Skeletal muscle satellite cell (primary cell): ENCODE measurements around the gene IL4.
"Not testable (repeated sequence)": the region's sequence is repeated elsewhere in the genome, so short reads cannot be mapped to it uniquely, and the experiment has no call there.

Experiments
- H3K27me3 ChIP-seq: 2 replicates; pipeline ENCODE4 v1.7.0; 2013; ENCODE audit warnings: low read length; ENCODE audit not compliant: control insufficient read depth, insufficient read depth
- H3K36me3 ChIP-seq: 2 replicates; pipeline ENCODE4 v1.7.0; 2013; ENCODE audit warnings: mild to moderate bottlenecking, control low read depth, low read length; ENCODE audit not compliant: insufficient read depth
- H3K4me1 ChIP-seq: 2 replicates; pipeline ENCODE4 v1.7.0; 2013; ENCODE audit warnings: low read length; ENCODE audit not compliant: control insufficient read depth, insufficient read depth
- H3K4me2 ChIP-seq: 2 replicates; pipeline ENCODE4 v1.7.0; 2013; ENCODE audit warnings: mild to moderate bottlenecking, low read length
- H3K4me3 ChIP-seq: 2 replicates; pipeline ENCODE4 v1.7.0; 2013; ENCODE audit warnings: low read length
- H3K9ac ChIP-seq: 2 replicates; pipeline ENCODE4 v1.7.0; 2013; ENCODE audit warnings: mild to moderate bottlenecking, low read depth, low read length, moderate library complexity
- H3K9me3 ChIP-seq: replicated peaks from 2 replicates; pipeline ENCODE4 v1.7.0; 2013; ENCODE audit warnings: mild to moderate bottlenecking, control low read depth, low read length

IL4 gene

GRCh38 chr5:132688536-132689339, 14.9 kb downstream of the IL4 start:
- Histone ChIP-seq H3K9me3 (no peaks in the 10 kb centered on the region), H3K4me1 (no peaks in the 10 kb centered on the region), H3K4me3 (no peak overlapping the region), H3K4me2 (no peak overlapping the region), H3K27me3 (no peaks in the 10 kb centered on the region), H3K9ac (no peak overlapping the region), H3K36me3 (no peaks in the 10 kb centered on the region)

GRCh38 chr5:132689513-132689912, 15.7 kb downstream of the IL4 start:
- Histone ChIP-seq H3K9me3 (no peaks in the 10 kb centered on the region), H3K4me2 (no peak overlapping the region), H3K36me3 (no peaks in the 10 kb centered on the region), H3K4me3 (no peak overlapping the region), H3K4me1 (no peaks in the 10 kb centered on the region), H3K27me3 (no peaks in the 10 kb centered on the region), H3K9ac (no peak overlapping the region)

- Histone ChIP-seq H3K36me3 (no peaks in the 10 kb centered on the region), H3K4me3 (no peak overlapping the region), H3K9me3 (no peaks in the 10 kb centered on the region), H3K4me2 (no peak overlapping the region), H3K4me1 (no peaks in the 10 kb centered on the region), H3K9ac (no peak overlapping the region), H3K27me3 (no peaks in the 10 kb centered on the region)
These were observed 16.4 kb downstream of the IL4 start for GRCh38 chr5:132690156-132690555.

- H3K4me3 ChIP-seq, H3K36me3 ChIP-seq, H3K4me2 ChIP-seq, H3K9ac ChIP-seq, H3K27me3 ChIP-seq, H3K9me3 ChIP-seq, H3K4me1 ChIP-seq: not testable (repeated sequence)
These were observed 18.2 kb downstream of the IL4 start for GRCh38 chr5:132691755-132692631.

GRCh38 chr5:132692632-132692967, 18.8 kb downstream of the IL4 start:
- Histone ChIP-seq H3K9me3 (no peaks in the 10 kb centered on the region), H3K27me3 (no peaks in the 10 kb centered on the region), H3K36me3 (no peaks in the 10 kb centered on the region), H3K9ac (no peak overlapping the region), H3K4me3 (no peak overlapping the region), H3K4me1 (no peaks in the 10 kb centered on the region), H3K4me2 (no peak overlapping the region)

- Histone ChIP-seq H3K27me3 (no peaks in the 10 kb centered on the region), H3K4me1 (no peaks in the 10 kb centered on the region), H3K9ac (no peak overlapping the region), H3K4me2 (no peak overlapping the region), H3K4me3 (no peak overlapping the region), H3K36me3 (peaks cover 19% of the 10 kb centered on the region), H3K9me3 (no peaks in the 10 kb centered on the region)
These were observed 22.2 kb downstream of the IL4 start for GRCh38 chr5:132695956-132696355.

GRCh38 chr5:132704875-132705274, 31.1 kb downstream of the IL4 start:
- H3K36me3 ChIP-seq, result peaks cover 15% of the 10 kb centered on the region
- H3K4me3 ChIP-seq, result no peak overlapping the region
- H3K27me3 ChIP-seq, result no peaks in the 10 kb centered on the region
- no peaks in the 10 kb centered on the region for H3K9me3 ChIP-seq
- no peaks in the 10 kb centered on the region for H3K4me1 ChIP-seq
- no peak overlapping the region for H3K4me2 ChIP-seq
- no peak overlapping the region for H3K9ac ChIP-seq

GRCh38 chr5:132708645-132709044, 34.9 kb downstream of the IL4 start:
- Histone ChIP-seq H3K9me3 (no peaks in the 10 kb centered on the region), H3K4me2 (no peak overlapping the region), H3K9ac (no peak overlapping the region), H3K27me3 (no peaks in the 10 kb centered on the region), H3K4me1 (no peaks in the 10 kb centered on the region), H3K4me3 (no peak overlapping the region), H3K36me3 (no peaks in the 10 kb centered on the region)

- H3K4me3 ChIP-seq, result no peak overlapping the region
- no peaks in the 10 kb centered on the region for H3K27me3 ChIP-seq
- no peak overlapping the region for H3K4me2 ChIP-seq
- no peak overlapping the region for H3K9ac ChIP-seq
- H3K9me3 ChIP-seq, result no peaks in the 10 kb centered on the region
- no peaks in the 10 kb centered on the region for H3K4me1 ChIP-seq
- H3K36me3 ChIP-seq, result no peaks in the 10 kb centered on the region
These were observed 40.9 kb downstream of the IL4 start for GRCh38 chr5:132714456-132715307.

- Histone ChIP-seq H3K4me1 (no peaks in the 10 kb centered on the region), H3K27me3 (no peaks in the 10 kb centered on the region), H3K4me3 (no peak overlapping the region), H3K9me3 (no peaks in the 10 kb centered on the region), H3K9ac (no peak overlapping the region), H3K36me3 (peaks cover 5% of the 10 kb centered on the region), H3K4me2 (no peak overlapping the region)
These were observed 44.9 kb downstream of the IL4 start for GRCh38 chr5:132718544-132719312.

GRCh38 chr5:132725745-132726144, 52.0 kb downstream of the IL4 start:
- Histone ChIP-seq H3K9me3 (no peaks in the 10 kb centered on the region), H3K4me2 (no peak overlapping the region), H3K27me3 (no peaks in the 10 kb centered on the region), H3K4me1 (no peaks in the 10 kb centered on the region), H3K4me3 (no peak overlapping the region), H3K9ac (no peak overlapping the region), H3K36me3 (peaks cover 5% of the 10 kb centered on the region)
